SK-N-SH (cell line): ENCODE results near the gene CPEB3. TPM values are rescaled to one million over a fixed set of nuclear protein-coding genes. Genes with fewer than 3 reads are reported as not detected.

Experiments
- CTCF ChIA-PET: fragments of 300-600, 350-600 bp; formaldehyde crosslinking; extraction: SDS; loops from one replicate; lab custom pipeline; 2021; lab: Yijun Ruan, JAX
- POLR2A ChIA-PET: fragments of 350-600 bp; sonication (Branson Sonifier 250); formaldehyde crosslinking; extraction: SDS; loops from one replicate; lab custom pipeline; 2020; ENCODE audit warnings: antibody characterized with exemption, inconsistent platforms; lab: Yijun Ruan, JAX
- DNase-seq: peaks from one replicate; pipeline ENCODE4 v3.0.0; 2012
- H2AFZ ChIP-seq: fragments of 200-600 bp; sonication (generic); 2 replicates; pipeline ENCODE4 v1.8.1; 2016; ENCODE audit warnings: antibody characterized with exemption, mild to moderate bottlenecking, low read depth
- H3F3A ChIP-seq: fragments of 200-600 bp; sonication (generic); replicated peaks from 2 replicates; pipeline ENCODE3; 2016; ENCODE audit warnings: antibody characterized with exemption, mild to moderate bottlenecking; ENCODE audit not compliant: insufficient read depth
- H3K27ac ChIP-seq, 2 experiments: fragments of 200-500 bp in 1 of 2; fragments of 200-600 bp in 1 of 2; sonication (Bioruptor generic) in 1 of 2; sonication (generic), shearing (Covaris generic) in 1 of 2; 2 replicates each; pipeline versions ENCODE4 v1.5.1 to v1.6.1; 2014 to 2016; ENCODE audit warnings: low read depth in 2 of 2, inconsistent platforms in 1 of 2, low read length in 1 of 2, mild to moderate bottlenecking in 1 of 2, mixed read lengths in 1 of 2
- H3K27me3 ChIP-seq: fragments of 200-600 bp; sonication (generic), shearing (Covaris generic); 2 replicates; pipeline ENCODE4 v1.6.1; 2016; ENCODE audit warnings: mixed run types; ENCODE audit not compliant: insufficient read depth
- H3K36me3 ChIP-seq, 2 experiments: fragments of 200-500 bp in 1 of 2; fragments of 200-600 bp in 1 of 2; sonication (Bioruptor generic) in 1 of 2; sonication (generic) in 1 of 2; replicated peaks in 1 of 2; 2 replicates each; pipeline versions ENCODE3 to v1.5.1; 2014 to 2016; ENCODE audit warnings: low read length in 1 of 2, mild to moderate bottlenecking in 1 of 2; ENCODE audit not compliant: insufficient read depth in 2 of 2, control insufficient read depth in 1 of 2
- H3K4me1 ChIP-seq, 2 experiments: fragments of 200-500 bp in 1 of 2; fragments of 200-600 bp in 1 of 2; sonication (Bioruptor generic) in 1 of 2; sonication (generic), shearing (Covaris generic) in 1 of 2; 2 replicates each; pipeline versions ENCODE4 v1.5.1 to v1.6.1; 2014 to 2016; ENCODE audit warnings: low read depth in 1 of 2, low read length in 1 of 2, mixed run types in 1 of 2; ENCODE audit not compliant: insufficient read depth in 2 of 2, control insufficient read depth in 1 of 2
- H3K4me2 ChIP-seq: fragments of 200-600 bp; sonication (generic), shearing (Covaris generic); 2 replicates; pipeline ENCODE4 v1.6.1; 2017; ENCODE audit warnings: mixed run types
- H3K4me3 ChIP-seq, 2 experiments: fragments of 200-500 bp in 1 of 2; fragments of 200-600 bp in 1 of 2; sonication (Bioruptor generic) in 1 of 2; sonication (generic), shearing (Covaris generic) in 1 of 2; 2 replicates each; pipeline versions ENCODE4 v1.5.1 to v1.8.1; 2014 to 2016; ENCODE audit warnings: low read depth in 2 of 2, inconsistent platforms in 1 of 2, low read length in 1 of 2, mild to moderate bottlenecking in 1 of 2, mixed read lengths in 1 of 2, moderate library complexity in 1 of 2
- H3K79me2 ChIP-seq: fragments of 200-600 bp; sonication (generic); 2 replicates; pipeline ENCODE4 v1.8.1; 2017; ENCODE audit warnings: mild to moderate bottlenecking; ENCODE audit not compliant: insufficient read depth
- H3K9ac ChIP-seq: fragments of 200-600 bp; sonication (generic); 2 replicates; pipeline ENCODE4 v1.6.1; 2017; ENCODE audit warnings: mixed run types
- H3K9me2 ChIP-seq: fragments of 200-600 bp; sonication (generic); 2 replicates; pipeline ENCODE4 v1.6.1; 2017; ENCODE audit warnings: mixed run types
- H3K9me3 ChIP-seq: fragments of 200-600 bp; sonication (generic); 2 replicates; pipeline ENCODE4 v1.6.1; 2017; ENCODE audit warnings: mixed run types, mild to moderate bottlenecking, moderate library complexity
- H4K20me1 ChIP-seq: fragments of 200-600 bp; sonication (generic); 2 replicates; pipeline ENCODE4 v1.6.1; 2017; ENCODE audit warnings: mild to moderate bottlenecking, mixed run types; ENCODE audit not compliant: insufficient read depth
- ELF1 ChIP-seq: IDR thresholded peaks from 2 replicates; pipeline ENCODE4 v1.4.0; 2012
- EP300 ChIP-seq, 2 experiments: IDR thresholded peaks; 2 replicates each; pipeline versions ENCODE4 v1.4.0 to v1.6.1; 2012; ENCODE audit warnings: borderline replicate concordance in 1 of 2, low read depth in 1 of 2, low read length in 1 of 2
- FOSL2 ChIP-seq: IDR thresholded peaks from 2 replicates; pipeline ENCODE4 v1.4.0; 2012; ENCODE audit warnings: low read depth, mild to moderate bottlenecking, moderate library complexity, borderline replicate concordance
- FOXJ3 ChIP-seq: sonication (generic); formaldehyde crosslinking; IDR thresholded peaks from 2 replicates; pipeline ENCODE4 v1.5.1; 2020; ENCODE audit warnings: mild to moderate bottlenecking, missing genetic modification reagents
- FOXM1 ChIP-seq: IDR thresholded peaks from 2 replicates; pipeline ENCODE4 v1.4.0; 2012; ENCODE audit warnings: low read depth, mild to moderate bottlenecking
- GATA2 ChIP-seq: sonication (generic); formaldehyde crosslinking; IDR thresholded peaks from 2 replicates; pipeline ENCODE4 v1.5.0; 2020; ENCODE audit warnings: mild to moderate bottlenecking, missing genetic modification reagents
- JUND ChIP-seq: IDR thresholded peaks from 2 replicates; pipeline ENCODE4 v1.4.0; 2012
- MEF2A ChIP-seq: IDR thresholded peaks from 2 replicates; pipeline ENCODE4 v1.4.0; 2012; ENCODE audit warnings: low read depth, borderline replicate concordance
- NFIC ChIP-seq: IDR thresholded peaks from 2 replicates; pipeline ENCODE4 v1.4.0; 2012; ENCODE audit warnings: borderline replicate concordance
- POLR2AphosphoS5 ChIP-seq: IDR thresholded peaks from 2 replicates; pipeline ENCODE4 v1.6.1; 2012; ENCODE audit warnings: low read depth, low read length
- RCOR1 ChIP-seq: fragments of 150-350 bp; IDR thresholded peaks from 2 replicates; pipeline ENCODE4 v1.6.1; 2017; ENCODE audit warnings: antibody characterized with exemption, low read length
- RFX5 ChIP-seq: IDR thresholded peaks from 2 replicates; pipeline ENCODE4 v1.6.1; 2012; ENCODE audit warnings: mild to moderate bottlenecking, improper control_type of control experiment, low read length
- SMC3 ChIP-seq: IDR thresholded peaks from 2 replicates; pipeline ENCODE4 v1.6.1; 2012; ENCODE audit warnings: low read depth, low read length, improper control_type of control experiment
- TAF1 ChIP-seq: IDR thresholded peaks from 2 replicates; pipeline ENCODE4 v1.6.1; 2012; ENCODE audit warnings: low read depth, mild to moderate bottlenecking, low read length, moderate library complexity, borderline replicate concordance
- TEAD4 ChIP-seq: IDR thresholded peaks from 2 replicates; pipeline ENCODE4 v1.4.0; 2012; ENCODE audit warnings: mild to moderate bottlenecking, borderline replicate concordance; ENCODE audit not compliant: insufficient read depth
- YY1 ChIP-seq: IDR thresholded peaks from 2 replicates; pipeline ENCODE4 v1.4.0; 2012; ENCODE audit warnings: low read depth, mild to moderate bottlenecking
- WGBS: methylation state at CpG from one replicate; pipeline ENCODE4 v1.1.6; 2017; ENCODE audit warnings: low lambda C conversion rate; 5-methylcytosine and 5-hydroxymethylcytosine counted together
- polyA plus RNA-seq, 3 experiments: library from polyadenylated mRNA; depleted of rRNA; stranded (reverse); fragments of >200 nt; gene quantifications; 2 replicates each; pipeline ENCODE4 v1.2.3, GENCODE V29; 2012
- TF ChIP-seq, protein P1 (sequence below): IDR thresholded peaks from 2 replicates; pipeline ENCODE4; 2012
- TF ChIP-seq, protein P2 (sequence below): fragments of 200-600 bp; sonication (generic); IDR thresholded peaks from 2 replicates; pipeline ENCODE4 v1.6.1; 2017; ENCODE audit warnings: antibody characterized with exemption, mild to moderate bottlenecking, moderate library complexity
- TF ChIP-seq, protein P3 (sequence below): IDR thresholded peaks from 2 replicates; pipeline ENCODE4 v1.6.1; 2012; ENCODE audit warnings: mild to moderate bottlenecking, low read depth, low read length, moderate library complexity

The CPEB3 gene
- polyA plus RNA-seq, 1 of the 3 experiments (the other 2 are of a cell fraction) = 0.36 TPM

DNA sequence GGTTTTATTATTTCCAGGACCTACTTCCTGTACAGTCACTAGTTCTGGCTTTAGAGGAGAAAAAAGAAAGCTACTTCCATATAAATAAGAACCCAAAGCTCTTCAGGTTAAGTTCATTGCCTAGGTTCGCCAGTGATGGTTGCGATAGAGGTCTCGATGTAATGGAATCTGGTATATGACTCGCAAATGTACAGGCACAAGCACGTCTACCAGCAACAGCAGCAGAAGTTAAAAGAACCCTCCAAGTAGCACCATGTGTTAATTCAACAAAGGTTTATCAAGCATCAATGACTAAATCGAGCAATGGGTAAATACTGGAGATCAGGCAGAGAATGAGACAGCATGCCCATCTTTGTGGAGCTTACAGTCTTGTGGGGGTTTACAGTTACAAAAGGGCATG lies 211.9 kb downstream of the CPEB3 start:
- TF ChIP-seq ELF1 = no peak
- TF ChIP-seq YY1 = no peak
- no peak for TF ChIP-seq SMC3
- TF ChIP-seq, protein P1, sequence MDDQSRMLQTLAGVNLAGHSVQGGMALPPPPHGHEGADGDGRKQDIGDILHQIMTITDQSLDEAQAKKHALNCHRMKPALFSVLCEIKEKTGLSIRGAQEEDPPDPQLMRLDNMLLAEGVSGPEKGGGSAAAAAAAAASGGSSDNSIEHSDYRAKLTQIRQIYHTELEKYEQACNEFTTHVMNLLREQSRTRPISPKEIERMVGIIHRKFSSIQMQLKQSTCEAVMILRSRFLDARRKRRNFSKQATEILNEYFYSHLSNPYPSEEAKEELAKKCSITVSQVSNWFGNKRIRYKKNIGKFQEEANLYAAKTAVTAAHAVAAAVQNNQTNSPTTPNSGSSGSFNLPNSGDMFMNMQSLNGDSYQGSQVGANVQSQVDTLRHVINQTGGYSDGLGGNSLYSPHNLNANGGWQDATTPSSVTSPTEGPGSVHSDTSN = no peak
- TF ChIP-seq POLR2AphosphoS5 = no peak
- TF ChIP-seq NFIC = no peak
- TF ChIP-seq, protein P2, sequence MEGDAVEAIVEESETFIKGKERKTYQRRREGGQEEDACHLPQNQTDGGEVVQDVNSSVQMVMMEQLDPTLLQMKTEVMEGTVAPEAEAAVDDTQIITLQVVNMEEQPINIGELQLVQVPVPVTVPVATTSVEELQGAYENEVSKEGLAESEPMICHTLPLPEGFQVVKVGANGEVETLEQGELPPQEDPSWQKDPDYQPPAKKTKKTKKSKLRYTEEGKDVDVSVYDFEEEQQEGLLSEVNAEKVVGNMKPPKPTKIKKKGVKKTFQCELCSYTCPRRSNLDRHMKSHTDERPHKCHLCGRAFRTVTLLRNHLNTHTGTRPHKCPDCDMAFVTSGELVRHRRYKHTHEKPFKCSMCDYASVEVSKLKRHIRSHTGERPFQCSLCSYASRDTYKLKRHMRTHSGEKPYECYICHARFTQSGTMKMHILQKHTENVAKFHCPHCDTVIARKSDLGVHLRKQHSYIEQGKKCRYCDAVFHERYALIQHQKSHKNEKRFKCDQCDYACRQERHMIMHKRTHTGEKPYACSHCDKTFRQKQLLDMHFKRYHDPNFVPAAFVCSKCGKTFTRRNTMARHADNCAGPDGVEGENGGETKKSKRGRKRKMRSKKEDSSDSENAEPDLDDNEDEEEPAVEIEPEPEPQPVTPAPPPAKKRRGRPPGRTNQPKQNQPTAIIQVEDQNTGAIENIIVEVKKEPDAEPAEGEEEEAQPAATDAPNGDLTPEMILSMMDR = no peak
- no peak for TF ChIP-seq RCOR1
- TF ChIP-seq TEAD4 = no peak
- no peak for TF ChIP-seq FOXJ3 (CRISPR knock-in tag)
- TF ChIP-seq RFX5 = no peak
- TF ChIP-seq FOSL2 = no peak
- TF ChIP-seq MEF2A = no peak
- TF ChIP-seq EP300 (IDR thresholded peaks at IDR 0.05; ENCODE audit: borderline replicate concordance in 1 of 2, low read depth in 1 of 2, low read length in 1 of 2) = no peak
- TF ChIP-seq TAF1 = no peak
- no peak for TF ChIP-seq JUND
- TF ChIP-seq, protein P3, sequence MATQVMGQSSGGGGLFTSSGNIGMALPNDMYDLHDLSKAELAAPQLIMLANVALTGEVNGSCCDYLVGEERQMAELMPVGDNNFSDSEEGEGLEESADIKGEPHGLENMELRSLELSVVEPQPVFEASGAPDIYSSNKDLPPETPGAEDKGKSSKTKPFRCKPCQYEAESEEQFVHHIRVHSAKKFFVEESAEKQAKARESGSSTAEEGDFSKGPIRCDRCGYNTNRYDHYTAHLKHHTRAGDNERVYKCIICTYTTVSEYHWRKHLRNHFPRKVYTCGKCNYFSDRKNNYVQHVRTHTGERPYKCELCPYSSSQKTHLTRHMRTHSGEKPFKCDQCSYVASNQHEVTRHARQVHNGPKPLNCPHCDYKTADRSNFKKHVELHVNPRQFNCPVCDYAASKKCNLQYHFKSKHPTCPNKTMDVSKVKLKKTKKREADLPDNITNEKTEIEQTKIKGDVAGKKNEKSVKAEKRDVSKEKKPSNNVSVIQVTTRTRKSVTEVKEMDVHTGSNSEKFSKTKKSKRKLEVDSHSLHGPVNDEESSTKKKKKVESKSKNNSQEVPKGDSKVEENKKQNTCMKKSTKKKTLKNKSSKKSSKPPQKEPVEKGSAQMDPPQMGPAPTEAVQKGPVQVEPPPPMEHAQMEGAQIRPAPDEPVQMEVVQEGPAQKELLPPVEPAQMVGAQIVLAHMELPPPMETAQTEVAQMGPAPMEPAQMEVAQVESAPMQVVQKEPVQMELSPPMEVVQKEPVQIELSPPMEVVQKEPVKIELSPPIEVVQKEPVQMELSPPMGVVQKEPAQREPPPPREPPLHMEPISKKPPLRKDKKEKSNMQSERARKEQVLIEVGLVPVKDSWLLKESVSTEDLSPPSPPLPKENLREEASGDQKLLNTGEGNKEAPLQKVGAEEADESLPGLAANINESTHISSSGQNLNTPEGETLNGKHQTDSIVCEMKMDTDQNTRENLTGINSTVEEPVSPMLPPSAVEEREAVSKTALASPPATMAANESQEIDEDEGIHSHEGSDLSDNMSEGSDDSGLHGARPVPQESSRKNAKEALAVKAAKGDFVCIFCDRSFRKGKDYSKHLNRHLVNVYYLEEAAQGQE = no peak
- no peak for TF ChIP-seq FOXM1
- no peak for TF ChIP-seq GATA2 (CRISPR knock-in tag)
- Histone ChIP-seq H3K9me2 (no peaks in the 10 kb centered on the region), H3K4me1 (no peaks in the 10 kb centered on the region; a peak in 1 of 4 replicates), H3K4me2 (no peak overlapping the region), H3K9me3 (no peaks in the 10 kb centered on the region), H3K27ac (no peak overlapping the region), H3K79me2 (no peaks in the 10 kb centered on the region), H3F3A (no peaks in the 10 kb centered on the region), H3K4me3 (no peak overlapping the region), H4K20me1 (no peaks in the 10 kb centered on the region), H3K36me3 (no peaks in the 10 kb centered on the region), H2AFZ (no peak overlapping the region), H3K9ac (no peak overlapping the region), H3K27me3 (no peaks in the 10 kb centered on the region)
- DNase-seq = no peak
- WGBS = 88% methylated on average over 6 of the region's 6 CpGs
- ChIA-PET POLR2A (no interaction called here), CTCF (interaction anchor here (2.3 kb wide), 1 partner anchor 9 kb away, joined by 16 read pairs; no protein-coding TSS in a partner anchor)
